GM18507 (cell line): ENCODE results near the gene PEAK3.
A peak's percentile ranks its signal among the peaks of the same experiment; 100 is the strongest.

ENCODE experiments used
- DNase-seq: peaks from one replicate; pipeline ENCODE4 v3.0.0; 2011; ENCODE audit warnings: low read depth; ENCODE audit not compliant: insufficient read length; ENCODE audit errors: extremely low spot score
- FAIRE-seq: peaks from 2 replicates; lab custom pipeline; 2011; peaks lifted over from hg19 to GRCh38; lab: Jason Lieb, UNC

Gene PEAK3

GRCh38 chr19:2274185-2274711 lies 7.7 kb downstream of the PEAK3 start:
- FAIRE-seq, result no peak

GRCh38 chr19:2273356-2274184 lies 8.4 kb downstream of the PEAK3 start:
- FAIRE-seq, result peak; percentile 92
- DNase-seq, result peak; percentile 94

More at GRCh38 chr19:2274185-2274711, 7.7 kb downstream of the PEAK3 start:
- DNase-seq, result no peak

GRCh38 chr19:2271234-2272103 lies 10.5 kb downstream of the PEAK3 start:
- DNase-seq (no peak), FAIRE-seq (no peak)

GRCh38 chr19:2270423-2271233 lies 11.3 kb downstream of the PEAK3 start:
- FAIRE-seq (no peak), DNase-seq (no peak)

- no peak for DNase-seq
- no peak for FAIRE-seq
Measured at GRCh38 chr19:2270157-2270422, 11.9 kb downstream of the PEAK3 start.

- DNase-seq (peak; percentile 97), FAIRE-seq (peak; percentile 95)
Measured at GRCh38 chr19:2269244-2270156, 12.5 kb downstream of the PEAK3 start.

GRCh38 chr19:2268861-2269243 lies 13.1 kb downstream of the PEAK3 start:
- FAIRE-seq (no peak), DNase-seq (no peak)

- FAIRE-seq, result no peak
- no peak for DNase-seq
Measured at GRCh38 chr19:2268480-2268830, 13.5 kb downstream of the PEAK3 start.

- FAIRE-seq, result peak; percentile 98
- DNase-seq, result no peak
Measured at GRCh38 chr19:2266183-2266993, 15.6 kb downstream of the PEAK3 start.

GRCh38 chr19:2261438-2262172 lies 20.4 kb downstream of the PEAK3 start:
- DNase-seq (no peak), FAIRE-seq (peak; percentile 53)

- DNase-seq (no peak), FAIRE-seq (peak; percentile 85)
Measured at GRCh38 chr19:2260341-2260805, 21.6 kb downstream of the PEAK3 start.

GRCh38 chr19:2259336-2259735 lies 22.6 kb downstream of the PEAK3 start:
- no peak for FAIRE-seq
- no peak for DNase-seq

GRCh38 chr19:2255982-2256685 lies 25.8 kb downstream of the PEAK3 start, which contains the start of gene JSRP1:
TSS of gene JSRP1 (minus strand) at chr19:2256417. CDS start at chr19:2255314, 1,103 bp downstream.
- FAIRE-seq (no peak), DNase-seq (no peak)

- FAIRE-seq, result no peak
- no peak for DNase-seq
Measured at GRCh38 chr19:2255112-2255845, 26.7 kb downstream of the PEAK3 start.

- DNase-seq (no peak), FAIRE-seq (no peak)
Measured at GRCh38 chr19:2254064-2254872, 27.7 kb downstream of the PEAK3 start.
